Vagina (tissue), 2 donors: ENCODE data around the gene MYCN.

Experiments
- POLR2A ChIP-seq, 2 donors: fragments of 450-650 bp; IDR thresholded peaks; one replicate each; pipeline ENCODE4 v1.6.1; 2017; ENCODE audit warnings: antibody characterized with exemption in 2 of 2, mild to moderate bottlenecking in 2 of 2, moderate library complexity in 2 of 2
- POLR2AphosphoS5 ChIP-seq, 2 donors: sonication (generic); formaldehyde crosslinking; IDR thresholded peaks; one replicate each; pipeline ENCODE4 v1.9.0; 2017; ENCODE audit warnings: antibody characterized with exemption in 2 of 2, mild to moderate bottlenecking in 2 of 2, low read depth in 1 of 2; ENCODE audit not compliant: insufficient read depth in 1 of 2
- TF ChIP-seq, protein P1 (sequence below), 3 experiments: fragments of 450-650 bp in 2 of 3; fragments of 200-600 bp in 1 of 3; sonication (generic) in 1 of 3; IDR thresholded peaks; one replicate each; pipeline ENCODE4 v1.5.1; 2017 to 2019; ENCODE audit warnings: antibody characterized with exemption in 3 of 3, mild to moderate bottlenecking in 2 of 3, moderate library complexity in 2 of 3

DNA sequence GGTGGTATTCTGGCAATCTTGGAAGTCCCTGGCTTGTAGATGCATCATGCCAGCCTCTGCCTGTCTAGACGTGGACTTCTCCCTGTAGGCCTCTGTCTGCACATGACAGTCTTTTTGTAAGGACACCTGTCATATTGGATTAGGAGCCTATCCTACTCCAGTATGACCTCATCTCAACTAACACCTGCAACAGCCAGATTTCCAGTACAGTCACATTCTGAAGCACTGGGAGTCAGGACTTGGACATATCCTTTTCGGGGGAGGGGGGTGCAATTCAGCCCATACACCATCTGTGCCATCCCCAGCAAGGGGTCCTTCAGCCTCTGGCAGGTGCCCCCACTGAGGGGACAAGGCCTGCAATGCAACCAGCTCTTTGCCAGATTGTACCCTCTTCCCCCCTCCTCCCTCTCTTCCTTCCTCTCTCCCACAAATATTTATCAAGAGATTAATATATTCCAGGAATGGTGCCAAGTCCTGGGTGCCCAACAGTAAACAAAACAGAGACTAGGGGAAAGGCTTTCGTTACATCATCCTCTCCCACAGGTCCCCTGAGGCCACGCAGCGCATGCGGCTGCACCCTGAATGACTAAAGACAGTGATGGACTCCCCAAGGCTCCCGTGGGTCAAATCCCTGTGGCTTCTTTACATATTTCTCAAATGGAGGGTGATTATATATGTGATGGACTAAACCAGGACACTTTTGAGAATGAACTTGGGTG lies 20.5 kb upstream of the MYCN start:
- TF ChIP-seq, protein P1, sequence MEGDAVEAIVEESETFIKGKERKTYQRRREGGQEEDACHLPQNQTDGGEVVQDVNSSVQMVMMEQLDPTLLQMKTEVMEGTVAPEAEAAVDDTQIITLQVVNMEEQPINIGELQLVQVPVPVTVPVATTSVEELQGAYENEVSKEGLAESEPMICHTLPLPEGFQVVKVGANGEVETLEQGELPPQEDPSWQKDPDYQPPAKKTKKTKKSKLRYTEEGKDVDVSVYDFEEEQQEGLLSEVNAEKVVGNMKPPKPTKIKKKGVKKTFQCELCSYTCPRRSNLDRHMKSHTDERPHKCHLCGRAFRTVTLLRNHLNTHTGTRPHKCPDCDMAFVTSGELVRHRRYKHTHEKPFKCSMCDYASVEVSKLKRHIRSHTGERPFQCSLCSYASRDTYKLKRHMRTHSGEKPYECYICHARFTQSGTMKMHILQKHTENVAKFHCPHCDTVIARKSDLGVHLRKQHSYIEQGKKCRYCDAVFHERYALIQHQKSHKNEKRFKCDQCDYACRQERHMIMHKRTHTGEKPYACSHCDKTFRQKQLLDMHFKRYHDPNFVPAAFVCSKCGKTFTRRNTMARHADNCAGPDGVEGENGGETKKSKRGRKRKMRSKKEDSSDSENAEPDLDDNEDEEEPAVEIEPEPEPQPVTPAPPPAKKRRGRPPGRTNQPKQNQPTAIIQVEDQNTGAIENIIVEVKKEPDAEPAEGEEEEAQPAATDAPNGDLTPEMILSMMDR (IDR thresholded peaks at IDR 0.05): no peak
- TF ChIP-seq POLR2A (IDR thresholded peaks at IDR 0.05) (no peak), POLR2AphosphoS5 (IDR thresholded peaks at IDR 0.05; ENCODE audit: insufficient read depth in 1 of 2, low read depth in 1 of 2) (no peak)
